Measurements from ENCODE around the gene CTSZ. TPM values are rescaled to one million over a fixed set of nuclear protein-coding genes. Genes with fewer than 3 reads are reported as not detected.

The CTSZ gene
- total and polyA plus RNA-seq, 4 donors, result 11.8 to 233 (median 188) TPM

- H3K27ac ChIP-seq (ENCODE audit: low read depth in 1 of 2, low read length in 2 of 2), result peak overlapping the region; percentile 77 to 79
- no peaks in the 10 kb centered on the region for H3K27me3 ChIP-seq (ENCODE audit: control insufficient read depth in 4 of 4, insufficient read depth in 4 of 4, low read length in 3 of 4)
- TF ChIP-seq MAX (IDR thresholded peaks at IDR 0.05), result peak; percentile 21
- peak in 1 of 2 donors; percentile 15 for TF ChIP-seq HNF4A (conservative IDR thresholded peaks at IDR 0.05)
- TF ChIP-seq FOXA1 (IDR thresholded peaks at IDR 0.05), result no peak
- DNase-seq (ENCODE audit: low spot score), result no peak
- peaks cover 3 to 27% (median 17%) of the 10 kb centered on the region in 4 donors for H3K4me1 ChIP-seq (ENCODE audit: control insufficient read depth in 4 of 4, insufficient read depth in 4 of 4, low read length in 3 of 4)
- H3K9me3 ChIP-seq (ENCODE audit: control insufficient read depth in 4 of 4, low read length in 3 of 4), result no peaks in the 10 kb centered on the region
- peaks cover 5 to 43% (median 37%) of the 10 kb centered on the region in 4 donors for H3K36me3 ChIP-seq (ENCODE audit: control insufficient read depth in 4 of 4, insufficient read depth in 3 of 4, low read depth in 1 of 4, low read length in 3 of 4)
- WGBS, result 13% methylated on average over 13 of the region's 13 CpGs
- H3K9ac ChIP-seq (ENCODE audit: low read depth in 1 of 2, low read length in 2 of 2), result peak overlapping the region; percentile 62 to 83
- peak overlapping the region; percentile 67 to 94 (median 79) for H3K4me3 ChIP-seq (ENCODE audit: low read depth in 1 of 3, low read length in 3 of 3)
These were observed 24.5 kb upstream of the CTSZ start for GRCh38 chr20:59031564-59032022.

- Histone ChIP-seq H3K27me3 (ENCODE audit: control insufficient read depth in 4 of 4, insufficient read depth in 4 of 4, low read length in 3 of 4) (no peaks in the 10 kb centered on the region), H3K9me3 (ENCODE audit: control insufficient read depth in 4 of 4, low read length in 3 of 4) (no peaks in the 10 kb centered on the region), H3K9ac (ENCODE audit: low read depth in 1 of 2, low read length in 2 of 2) (peak overlapping the region in 1 of 2 donors; percentile 83), H3K4me3 (ENCODE audit: low read depth in 1 of 3, low read length in 3 of 3) (peak overlapping the region; percentile 67 to 94 (median 79)), H3K4me1 (ENCODE audit: control insufficient read depth in 4 of 4, insufficient read depth in 4 of 4, low read length in 3 of 4) (peaks cover 3 to 27% (median 17%) of the 10 kb centered on the region in 4 donors), H3K36me3 (ENCODE audit: control insufficient read depth in 4 of 4, insufficient read depth in 3 of 4, low read depth in 1 of 4, low read length in 3 of 4) (peaks cover 5 to 38% (median 33%) of the 10 kb centered on the region in 4 donors), H3K27ac (ENCODE audit: low read depth in 1 of 2, low read length in 2 of 2) (no peak overlapping the region)
- TF ChIP-seq EGR1 (IDR thresholded peaks at IDR 0.05; ENCODE audit: low read depth in 2 of 2), result no peak
- no peak for TF ChIP-seq YY1 (IDR thresholded peaks at IDR 0.05)
- TF ChIP-seq RAD21 (IDR thresholded peaks at IDR 0.05), result no peak
- TF ChIP-seq REST (IDR thresholded peaks at IDR 0.05), result no peak
- TF ChIP-seq JUND (IDR thresholded peaks at IDR 0.05), result no peak
- TF ChIP-seq ZBTB33 (IDR thresholded peaks at IDR 0.05), result no peak
- TF ChIP-seq SP1 (IDR thresholded peaks at IDR 0.05), result no peak
- no peak for TF ChIP-seq RXRA (IDR thresholded peaks at IDR 0.05)
- TF ChIP-seq TAF1 (conservative IDR thresholded peaks at IDR 0.05), result no peak
- no peak for DNase-seq (ENCODE audit: low spot score)
- WGBS, result 67% methylated on average over 7 of the region's 7 CpGs
These were observed 24.0 kb upstream of the CTSZ start for GRCh38 chr20:59030911-59031563.

- 71% methylated on average over 2 of the region's 2 CpGs for WGBS
- Histone ChIP-seq H3K36me3 (ENCODE audit: control insufficient read depth in 4 of 4, insufficient read depth in 3 of 4, low read depth in 1 of 4, low read length in 3 of 4) (peaks cover 8 to 40% (median 20%) of the 10 kb centered on the region in 4 donors), H3K4me1 (ENCODE audit: control insufficient read depth in 4 of 4, insufficient read depth in 4 of 4, low read length in 3 of 4) (peaks cover 4 to 32% (median 21%) of the 10 kb centered on the region in 4 donors)
- no peak for TF ChIP-seq EGR1 (IDR thresholded peaks at IDR 0.05; ENCODE audit: low read depth in 2 of 2)
- TF ChIP-seq MAX (IDR thresholded peaks at IDR 0.05), result no peak
- TF ChIP-seq NR2F2 (IDR thresholded peaks at IDR 0.05), result no peak
- no peak for TF ChIP-seq ZBTB33 (IDR thresholded peaks at IDR 0.05)
- TF ChIP-seq SP1 (IDR thresholded peaks at IDR 0.05), result no peak
- no peak for TF ChIP-seq CTCF (IDR thresholded peaks at IDR 0.05; ENCODE audit: low read depth, low read length, missing input control)
- TF ChIP-seq YY1 (IDR thresholded peaks at IDR 0.05), result no peak
- no peak for TF ChIP-seq HNF4G (IDR thresholded peaks at IDR 0.05)
These were observed 21.8 kb upstream of the CTSZ start for GRCh38 chr20:59028812-59029211.

More at GRCh38 chr20:59028812-59029211, 21.8 kb upstream of the CTSZ start:
- Histone ChIP-seq H3K4me3 (ENCODE audit: low read depth in 1 of 3, low read length in 3 of 3) (no peak overlapping the region), H3K27ac (ENCODE audit: low read depth in 1 of 2, low read length in 2 of 2) (no peak overlapping the region), H3K27me3 (ENCODE audit: control insufficient read depth in 4 of 4, insufficient read depth in 4 of 4, low read length in 3 of 4) (no peaks in the 10 kb centered on the region), H3K9ac (ENCODE audit: low read depth in 1 of 2, low read length in 2 of 2) (no peak overlapping the region), H3K9me3 (ENCODE audit: control insufficient read depth in 4 of 4, low read length in 3 of 4) (no peaks in the 10 kb centered on the region)
- DNase-seq (ENCODE audit: low spot score), result no peak
